Esophagus mucosa (tissue), 1 donor: ENCODE results near the gene EDC4. TPM values are rescaled to one million over a fixed set of nuclear protein-coding genes. Genes with fewer than 3 reads are reported as not detected.
A peak's percentile ranks its signal among the peaks of the same experiment; 100 is the strongest.

Experiments
- ATAC-seq: fragments of 200-7000 bp; cut with Tn5 transposase; one replicate; pipeline ENCODE4 v1.9.1; 2020
- total RNA-seq: library from RNA; stranded (reverse); gene quantifications from one replicate; pipeline ENCODE4 v1.2.4, GENCODE V29; 2023
- donor health status: DM: yes; HTN: yes; CAD: no.

Gene EDC4
- total RNA-seq, 1 donor from 2014 or later: 32.7 TPM

- ATAC-seq: no peak
Observed at GRCh38 chr16:67879936-67880335, 7.1 kb downstream of the EDC4 start.

GRCh38 chr16:67880584-67880983, 7.7 kb downstream of the EDC4 start:
- no peak for ATAC-seq

DNA sequence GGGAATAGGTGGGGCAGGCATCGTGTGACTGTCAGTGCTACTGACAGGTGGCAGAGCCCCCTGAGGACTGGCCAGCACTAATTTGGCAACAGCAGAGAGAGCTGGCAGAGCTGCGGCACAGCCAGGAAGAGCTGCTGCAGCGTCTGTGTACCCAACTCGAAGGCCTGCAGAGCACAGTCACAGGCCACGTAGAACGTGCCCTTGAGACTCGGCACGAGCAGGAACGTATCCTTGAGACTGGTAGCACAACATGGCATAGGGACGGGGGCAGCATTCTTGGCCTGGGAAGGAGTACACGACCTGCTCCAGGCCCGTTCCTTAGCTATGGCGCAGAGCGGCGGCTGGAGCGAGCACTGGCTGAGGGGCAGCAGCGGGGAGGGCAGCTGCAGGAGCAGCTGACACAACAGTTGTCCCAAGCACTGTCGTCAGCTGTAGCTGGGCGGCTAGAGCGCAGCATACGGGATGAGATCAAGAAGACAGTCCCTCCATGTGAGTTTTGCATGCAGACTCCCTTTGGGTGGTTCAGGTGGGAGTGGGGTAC, 8.8 kb downstream of the EDC4 start:
- ATAC-seq: no peak

DNA sequence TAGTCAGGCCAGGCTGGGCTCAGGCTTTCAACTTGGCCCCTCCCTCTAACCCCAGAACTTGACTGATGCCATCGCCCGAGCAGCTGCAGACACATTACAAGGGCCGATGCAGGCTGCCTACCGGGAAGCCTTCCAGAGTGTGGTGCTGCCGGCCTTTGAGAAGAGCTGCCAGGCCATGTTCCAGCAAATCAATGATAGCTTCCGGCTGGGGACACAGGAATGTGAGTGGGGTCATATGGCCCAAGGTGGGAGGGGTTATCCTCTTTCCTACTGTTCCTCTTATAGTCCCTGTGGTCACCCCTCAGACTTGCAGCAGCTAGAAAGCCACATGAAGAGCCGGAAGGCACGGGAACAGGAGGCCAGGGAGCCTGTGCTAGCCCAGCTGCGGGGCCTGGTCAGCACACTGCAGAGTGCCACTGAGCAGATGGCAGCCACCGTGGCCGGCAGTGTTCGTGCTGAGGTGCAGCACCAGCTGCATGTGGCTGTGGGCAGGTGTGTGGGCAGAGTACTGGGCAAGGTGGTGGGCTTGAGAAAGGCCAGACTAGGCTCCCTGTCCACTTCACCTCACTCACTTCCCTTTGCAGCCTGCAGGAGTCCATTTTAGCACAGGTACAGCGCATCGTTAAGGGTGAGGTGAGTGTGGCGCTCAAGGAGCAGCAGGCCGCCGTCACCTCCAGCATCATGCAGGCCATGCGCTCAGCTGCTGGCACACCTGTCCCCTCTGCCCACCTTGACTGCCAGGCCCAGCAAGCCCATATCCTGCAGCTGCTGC, 9.7 kb downstream of the EDC4 start:
- ATAC-seq: no peak

- ATAC-seq: no peak
Observed at GRCh38 chr16:67883146-67883871, 10.5 kb downstream of the EDC4 start.

DNA sequence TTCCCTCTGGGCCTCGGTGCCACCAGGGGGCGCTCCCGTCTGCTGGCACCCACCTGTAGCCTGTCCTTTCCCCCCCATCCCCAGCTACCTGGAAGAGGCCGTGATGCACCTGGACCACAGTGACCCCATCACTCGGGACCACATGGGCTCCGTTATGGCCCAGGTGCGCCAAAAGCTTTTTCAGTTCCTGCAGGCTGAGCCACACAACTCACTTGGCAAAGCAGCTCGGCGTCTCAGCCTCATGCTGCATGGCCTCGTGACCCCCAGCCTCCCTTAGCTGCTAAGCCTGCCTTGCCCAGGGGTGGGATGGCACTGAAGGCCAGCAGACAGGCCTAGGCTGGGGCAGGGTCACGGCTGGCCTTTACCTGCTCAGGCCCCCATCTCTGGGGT, 11.0 kb downstream of the EDC4 start:
- ATAC-seq: peak; percentile 60

GRCh38 chr16:67884684-67885083, 11.8 kb downstream of the EDC4 start, which contains the start of gene NRN1L:
NRN1L (plus strand) TSS chr16:67884885; CDS start chr16:67884904, 19 bp downstream.
- peak; percentile 88 for ATAC-seq

- no peak for ATAC-seq
Observed at GRCh38 chr16:67885545-67885944, 12.7 kb downstream of the EDC4 start.

- no peak for ATAC-seq
Observed at GRCh38 chr16:67885976-67886375, 13.1 kb downstream of the EDC4 start.

DNA sequence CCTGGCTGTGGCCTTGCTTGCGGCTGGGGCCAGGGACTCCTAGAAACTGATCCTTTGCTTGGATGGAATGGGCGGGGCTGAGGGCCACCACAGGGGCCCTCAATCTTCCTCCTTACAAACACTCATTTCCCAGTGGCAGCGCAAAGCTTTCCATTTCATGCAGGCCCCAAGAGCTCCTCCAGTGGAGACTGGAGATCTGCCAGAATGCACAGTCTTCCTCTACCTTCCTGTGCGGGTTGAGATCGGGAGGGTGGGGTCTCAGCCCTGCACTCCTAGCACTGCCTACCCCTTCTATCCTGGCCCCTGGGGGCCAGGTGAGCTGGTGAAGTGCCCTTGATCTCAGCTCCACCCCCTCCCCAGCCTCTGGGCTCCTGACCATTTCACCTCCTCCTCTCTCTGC, 13.5 kb downstream of the EDC4 start:
- ATAC-seq: no peak

DNA sequence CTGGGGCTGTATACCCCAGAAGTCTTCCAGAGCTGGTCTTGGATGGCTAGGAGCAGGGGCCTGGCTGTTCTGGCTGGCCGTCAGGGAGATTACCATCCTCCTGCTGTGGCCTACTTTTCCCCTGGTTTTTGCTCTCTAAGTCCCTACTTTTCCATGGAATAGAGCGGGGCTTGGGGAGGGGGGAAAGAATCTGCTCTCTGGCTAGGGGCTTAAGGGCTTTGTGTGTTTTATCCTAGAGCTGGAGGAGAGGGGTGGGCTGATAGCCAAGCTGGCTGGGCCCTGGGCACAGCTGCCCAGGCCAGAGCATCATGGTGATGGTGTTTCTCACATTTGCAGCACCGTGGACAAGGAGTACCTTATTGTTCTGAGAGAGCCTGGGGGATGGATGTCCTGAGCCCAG, 15.5 kb downstream of the EDC4 start:
- ATAC-seq: no peak

DNA sequence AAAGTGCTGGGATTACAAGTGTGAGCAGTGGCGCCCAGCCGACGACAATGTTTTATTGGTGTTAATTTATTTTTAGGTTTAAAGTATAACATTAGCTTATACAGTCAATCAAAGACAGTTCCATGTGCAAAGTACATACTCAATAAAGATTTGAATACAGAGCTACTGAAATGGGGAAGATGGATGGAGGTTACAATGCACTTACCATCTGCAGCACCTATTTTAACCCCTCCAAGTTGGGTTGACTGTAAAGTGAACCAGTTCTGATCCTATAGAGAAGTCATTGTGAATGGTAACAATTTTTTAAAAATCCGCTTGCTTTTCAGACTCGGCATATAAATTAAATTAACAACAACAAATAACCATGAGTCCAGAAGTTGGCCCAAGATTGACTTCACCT, 19.5 kb downstream of the EDC4 start:
- no peak for ATAC-seq

GRCh38 chr16:67892899-67893742, 20.3 kb downstream of the EDC4 start, which contains the start of gene PSKH1:
PSKH1 (plus strand) TSS chr16:67893254; CDS start chr16:67908750, 15,496 bp downstream.
- ATAC-seq: peak; percentile 94

DNA sequence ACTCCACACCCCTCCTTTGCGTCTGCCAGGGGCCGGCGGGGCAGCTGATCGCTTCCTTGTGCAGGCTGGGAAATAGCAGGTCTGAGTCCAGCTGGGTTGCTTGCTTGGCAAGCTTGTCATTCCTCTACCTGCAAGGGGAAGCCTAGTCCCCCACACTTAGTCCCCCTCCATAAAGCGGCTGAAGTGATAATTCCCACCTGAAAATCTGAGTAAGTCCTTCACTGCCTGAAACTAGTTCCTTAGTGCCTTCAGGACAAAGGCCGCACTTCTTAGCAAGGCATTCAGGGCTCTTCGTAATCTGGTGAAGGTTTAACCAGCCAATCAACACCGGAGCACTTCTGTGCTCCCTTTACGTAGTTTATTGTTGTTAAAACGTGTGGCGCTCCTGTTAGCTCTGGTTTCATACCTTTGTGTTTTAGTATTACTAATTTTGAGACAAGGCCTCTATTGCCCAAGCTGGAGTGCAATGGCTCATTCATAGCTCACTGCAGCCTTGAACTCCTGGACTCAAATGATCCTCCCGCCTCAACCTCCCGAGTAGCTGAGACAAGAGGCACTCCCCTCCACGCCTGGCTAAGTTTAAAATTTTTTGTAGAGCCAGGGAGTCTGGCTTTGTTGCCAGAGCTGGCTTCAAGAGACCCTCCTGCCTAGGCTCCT, 21.0 kb downstream of the EDC4 start:
- peak; percentile 31 for ATAC-seq

DNA sequence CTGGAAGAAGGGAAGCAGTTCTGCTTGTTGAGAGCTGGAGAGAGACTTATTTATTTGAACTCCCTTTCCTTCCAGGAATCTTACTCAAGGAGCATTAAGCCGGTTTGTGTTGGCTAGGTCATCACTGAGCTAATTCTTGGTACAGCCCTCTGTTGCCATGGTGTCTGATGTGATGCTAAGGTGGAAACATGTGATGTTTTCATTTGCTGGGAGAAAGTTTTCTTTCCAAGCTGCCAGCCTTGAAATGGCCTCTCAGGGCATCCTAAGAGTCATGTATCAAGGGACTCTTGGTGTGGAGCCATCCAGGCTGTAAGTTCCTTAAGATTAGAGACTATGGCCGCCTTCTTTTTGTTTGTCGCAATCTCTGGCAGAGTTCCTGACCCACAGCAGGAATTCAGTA, 24.4 kb downstream of the EDC4 start:
- peak; percentile 47 for ATAC-seq

DNA sequence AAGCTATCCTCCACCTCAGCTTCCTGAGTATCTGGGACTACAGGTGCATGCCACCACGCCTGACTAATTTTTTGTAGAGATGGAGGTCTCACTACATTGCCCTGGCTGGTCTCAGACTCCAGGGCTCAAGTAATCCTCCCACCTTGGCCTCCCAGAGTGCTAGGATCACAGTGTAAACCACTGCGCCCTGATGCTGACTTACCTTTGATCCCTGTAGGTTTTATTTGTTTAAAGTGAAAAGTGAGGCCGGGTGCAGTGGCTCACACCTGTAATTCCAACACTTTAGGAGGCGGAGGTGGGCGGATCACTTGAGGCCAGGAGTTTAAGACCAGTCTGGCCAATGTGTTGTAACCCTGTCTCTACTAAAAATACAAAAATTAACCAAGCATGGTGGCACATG, 28.9 kb downstream of the EDC4 start:
- ATAC-seq: no peak

DNA sequence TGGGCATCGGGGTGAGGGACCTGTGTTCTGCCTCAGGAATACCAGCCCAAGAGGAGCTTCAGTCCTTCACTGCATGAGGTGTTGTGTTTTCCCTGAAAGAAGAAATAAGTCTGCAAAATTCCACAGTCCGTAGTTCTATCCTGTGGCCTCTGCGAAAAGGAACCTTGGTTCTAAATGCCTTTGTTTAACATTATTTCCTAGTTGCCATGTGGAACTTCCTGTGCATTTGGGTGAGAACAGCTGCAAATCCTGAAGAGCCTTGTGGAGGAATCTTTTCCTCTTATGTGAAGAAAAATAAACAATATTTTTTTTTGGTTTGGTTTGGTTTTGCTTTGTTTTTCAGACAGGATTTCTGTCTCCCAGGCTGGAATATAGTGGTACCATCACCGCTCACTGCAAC, 30.0 kb downstream of the EDC4 start:
- no peak for ATAC-seq

- ATAC-seq: no peak
Observed at GRCh38 chr16:67907397-67908180, 34.7 kb downstream of the EDC4 start.

DNA sequence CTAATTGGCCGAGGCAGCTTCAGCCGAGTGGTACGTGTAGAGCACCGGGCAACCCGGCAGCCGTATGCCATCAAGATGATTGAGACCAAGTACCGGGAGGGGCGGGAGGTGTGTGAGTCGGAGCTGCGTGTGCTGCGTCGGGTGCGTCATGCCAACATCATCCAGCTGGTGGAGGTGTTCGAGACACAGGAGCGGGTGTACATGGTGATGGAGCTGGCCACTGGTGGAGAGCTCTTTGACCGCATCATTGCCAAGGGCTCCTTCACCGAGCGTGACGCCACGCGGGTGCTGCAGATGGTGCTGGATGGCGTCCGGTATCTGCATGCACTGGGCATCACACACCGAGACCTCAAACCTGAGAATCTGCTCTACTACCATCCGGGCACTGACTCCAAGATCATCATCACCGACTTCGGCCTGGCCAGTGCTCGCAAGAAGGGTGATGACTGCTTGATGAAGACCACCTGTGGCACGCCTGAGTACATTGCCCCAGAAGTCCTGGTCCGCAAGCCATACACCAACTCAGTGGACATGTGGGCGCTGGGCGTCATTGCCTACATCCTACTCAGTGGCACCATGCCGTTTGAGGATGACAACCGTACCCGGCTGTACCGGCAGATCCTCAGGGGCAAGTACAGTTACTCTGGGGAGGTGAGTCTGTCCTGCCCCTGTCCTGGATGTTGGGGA, 36.3 kb downstream of the EDC4 start:
- ATAC-seq: no peak

DNA sequence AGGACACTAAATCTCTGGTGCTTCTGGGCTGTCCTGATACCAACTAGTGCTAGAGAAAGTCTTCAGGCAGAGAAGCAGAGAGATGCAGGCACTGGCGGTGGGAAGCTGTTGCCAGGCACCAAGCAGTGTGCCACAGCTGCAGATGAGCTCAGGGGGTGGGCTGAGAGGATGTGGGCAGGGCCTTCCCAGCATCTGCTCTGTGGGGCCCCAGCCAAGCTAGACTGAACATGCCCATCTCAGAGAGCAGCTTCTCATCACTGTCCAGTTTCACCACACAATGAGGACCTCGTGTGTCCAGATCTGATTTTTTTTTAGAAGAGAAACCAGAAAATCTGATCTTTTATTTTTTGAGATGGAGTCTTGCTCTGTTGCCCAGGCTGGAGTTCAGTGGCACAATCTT, 37.3 kb downstream of the EDC4 start:
- no peak for ATAC-seq
